Ecto neural progenitor cell (in vitro differentiated cells): ENCODE data around the gene POMT2.
"Not testable (repeated sequence)": the region's sequence is repeated elsewhere in the genome, so short reads cannot be mapped to it uniquely, and the experiment has no call there.

Experiments
- DNase-seq: peaks from one replicate; pipeline ENCODE4 v3.0.0-alpha.2; 2018; ENCODE audit warnings: low spot score

Gene POMT2

GRCh38 chr14:77320238-77320935, at the start of gene POMT2:
POMT2 (minus strand) TSS chr14:77320883; CDS start chr14:77320681, 202 bp downstream.
- peak; percentile 98 for DNase-seq

GRCh38 chr14:77369285-77369684, 48.6 kb upstream of the POMT2 start:
- DNase-seq, result no peak

GRCh38 chr14:77364146-77364545, 43.5 kb upstream of the POMT2 start:
- no peak for DNase-seq

DNA sequence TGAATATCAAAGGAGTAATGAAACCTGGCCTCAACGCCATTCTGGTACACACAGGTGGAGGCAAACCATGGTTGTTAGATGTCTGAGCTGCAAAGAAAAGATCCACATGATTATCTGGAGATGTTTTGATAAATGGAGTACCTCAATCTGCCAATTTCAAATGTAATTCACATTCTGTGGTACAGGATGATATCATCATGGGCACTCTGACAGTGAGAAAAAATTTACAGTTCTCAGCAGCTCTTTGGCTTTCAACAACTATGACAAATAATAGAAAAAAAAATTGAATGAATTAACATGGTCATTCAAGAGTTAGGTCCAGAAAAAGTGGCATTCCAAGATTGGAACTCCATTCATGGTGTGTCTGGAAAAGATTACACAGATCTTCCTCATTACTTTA, 38.9 kb upstream of the POMT2 start:
- no peak for DNase-seq

GRCh38 chr14:77356899-77357298, 36.2 kb upstream of the POMT2 start:
- no peak for DNase-seq

GRCh38 chr14:77355811-77356210, 35.1 kb upstream of the POMT2 start:
- no peak for DNase-seq

DNA sequence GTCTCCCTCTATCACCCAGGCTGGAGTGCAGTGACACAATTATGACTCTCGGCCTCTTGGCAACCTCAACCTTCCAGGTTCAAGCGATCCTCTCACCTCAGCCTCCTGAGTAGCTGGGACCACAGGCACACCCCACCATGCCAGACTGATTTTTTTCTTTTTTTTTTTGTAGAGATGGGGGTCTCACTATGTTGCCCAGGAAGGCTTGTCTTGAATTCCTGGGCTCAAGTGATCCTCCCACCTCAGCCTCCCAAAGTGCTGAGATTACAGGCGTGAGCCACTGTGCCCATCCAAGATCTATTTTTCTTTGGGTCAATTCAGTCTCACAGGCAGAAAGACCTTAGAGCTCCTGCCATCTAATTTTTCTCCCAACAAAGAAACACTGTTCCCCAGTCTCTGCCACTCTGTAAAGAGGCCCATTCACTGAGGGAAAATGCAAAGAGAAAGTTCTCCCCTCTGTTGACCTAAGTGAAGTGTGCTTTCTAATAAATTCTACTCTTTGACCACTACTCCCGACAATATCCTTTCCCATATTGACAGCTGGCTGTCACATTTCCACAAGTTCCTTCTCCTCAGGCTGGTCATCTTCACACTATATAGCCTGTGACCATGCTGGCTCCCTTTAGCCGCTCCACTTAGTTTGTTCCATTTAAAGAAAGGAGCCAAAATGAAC, 32.9 kb upstream of the POMT2 start:
- no peak for DNase-seq

DNA sequence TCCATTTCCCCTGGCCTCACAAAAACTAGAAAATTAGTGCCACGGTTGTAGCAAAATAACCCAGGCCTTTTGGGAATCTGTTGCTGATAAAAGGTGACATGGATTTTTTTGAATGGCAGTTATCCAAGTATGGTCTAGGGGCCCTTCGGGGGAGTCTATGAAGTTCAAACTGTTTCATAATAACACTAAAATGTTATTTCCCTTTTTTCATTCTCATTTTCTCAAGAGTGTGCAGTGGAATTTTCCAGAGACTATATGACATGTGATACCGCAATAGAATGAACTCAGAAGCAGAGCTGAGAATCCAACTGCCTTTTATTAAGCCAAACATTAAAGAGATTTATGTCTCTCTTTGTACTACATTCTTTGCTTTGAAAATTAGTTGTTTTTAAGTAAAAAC, 27.1 kb upstream of the POMT2 start:
- DNase-seq, result no peak

GRCh38 chr14:77346495-77346894, 25.8 kb upstream of the POMT2 start:
- no peak for DNase-seq

DNA sequence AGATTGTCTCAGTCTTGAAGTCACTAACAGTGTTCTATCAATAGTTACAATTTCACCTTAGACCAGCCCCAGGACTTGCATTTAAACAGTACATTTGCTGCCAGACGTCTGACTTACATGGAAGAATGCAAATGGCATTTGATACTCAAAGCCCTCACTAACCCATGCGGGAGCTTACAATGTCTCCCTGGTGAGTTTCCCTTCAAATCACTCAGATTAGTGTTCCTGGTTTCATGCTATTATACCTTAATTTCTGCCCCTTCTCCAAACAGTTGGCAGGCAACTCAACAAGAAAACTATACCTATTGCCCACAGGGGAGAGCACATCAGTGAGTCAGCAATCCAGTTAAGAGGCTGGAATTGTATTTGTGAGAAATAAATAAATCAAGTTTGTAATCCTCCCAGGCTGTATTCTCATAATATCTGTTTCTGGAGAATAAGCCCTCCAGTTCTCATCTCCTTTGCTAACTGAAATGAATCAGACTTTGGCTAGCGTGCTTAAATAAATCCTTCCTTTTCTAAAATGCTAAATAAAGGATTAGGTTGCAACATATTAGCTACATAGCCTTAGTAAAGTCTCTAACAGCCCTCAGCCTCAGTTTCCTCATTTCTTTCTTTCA, 23.8 kb upstream of the POMT2 start:
- DNase-seq, result no peak

- DNase-seq, result no peak
Observed at GRCh38 chr14:77343662-77344061, 23.0 kb upstream of the POMT2 start.

GRCh38 chr14:77342726-77343397, 22.2 kb upstream of the POMT2 start:
- DNase-seq, result no peak

DNA sequence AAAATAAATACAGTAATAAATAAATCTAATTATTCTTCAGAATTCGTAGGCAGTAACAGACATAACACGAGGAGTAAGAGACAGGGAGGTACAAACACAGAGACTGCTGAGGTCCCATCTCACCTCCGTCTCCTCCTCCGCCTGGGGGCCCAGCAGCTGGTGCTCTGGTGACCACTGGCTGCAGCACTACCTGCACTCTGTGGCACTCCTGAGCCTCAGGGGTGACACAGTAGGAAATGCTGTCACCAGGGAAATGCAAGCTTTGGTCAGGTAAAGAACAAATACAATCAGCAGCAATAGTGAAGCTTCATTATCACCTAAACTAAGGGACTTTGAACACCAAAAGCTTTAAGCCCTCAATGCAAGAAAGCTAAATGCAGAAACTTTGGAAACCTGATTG, 19.7 kb upstream of the POMT2 start:
- DNase-seq, result no peak

- no peak for DNase-seq
Observed at GRCh38 chr14:77339407-77339806, 18.7 kb upstream of the POMT2 start.

DNA sequence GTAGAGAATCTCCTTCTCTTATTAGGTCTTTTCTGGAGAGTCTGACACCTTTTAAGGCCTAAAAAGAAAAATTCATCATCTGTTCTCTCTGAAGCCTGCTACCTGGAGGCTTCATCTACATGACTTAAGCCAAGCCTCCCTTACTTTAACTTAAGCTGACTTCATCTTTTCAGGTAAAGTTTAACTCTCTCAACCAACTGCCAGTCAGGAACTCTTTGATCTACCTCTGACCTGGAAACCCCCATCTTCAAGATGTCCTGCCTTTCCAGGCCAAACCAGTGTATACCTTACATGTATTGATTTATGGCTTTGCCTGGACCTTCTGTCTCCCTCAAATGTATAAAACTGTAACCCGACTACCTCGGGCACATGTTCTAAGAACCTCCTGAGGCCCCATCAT, 17.6 kb upstream of the POMT2 start:
- no peak for DNase-seq

- DNase-seq, result no peak
Observed at GRCh38 chr14:77337880-77338279, 17.2 kb upstream of the POMT2 start.

- not testable (repeated sequence) for DNase-seq
Observed at GRCh38 chr14:77337255-77337654, 16.6 kb upstream of the POMT2 start.

GRCh38 chr14:77335576-77335975, 14.9 kb upstream of the POMT2 start:
- DNase-seq, result no peak

DNA sequence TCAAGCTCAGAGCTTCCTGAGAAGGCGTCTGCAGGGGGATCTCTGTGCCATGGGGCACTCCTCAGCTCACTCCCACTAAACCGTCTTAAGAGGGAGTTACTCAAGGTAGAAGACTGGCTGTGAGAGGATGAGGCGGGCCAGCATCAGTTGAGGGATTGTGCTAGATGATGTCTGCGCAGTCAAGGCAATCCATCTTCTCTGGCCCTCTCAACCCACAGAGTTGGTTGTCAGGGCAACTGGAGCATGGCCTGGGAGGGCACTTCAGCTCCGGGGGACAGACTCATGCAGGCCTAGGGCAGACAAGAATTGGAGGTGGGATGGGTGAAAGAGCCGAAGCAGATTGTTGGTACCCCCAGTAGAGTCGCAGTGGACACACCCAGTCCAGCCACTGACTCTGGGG, 9.2 kb upstream of the POMT2 start:
- DNase-seq, result no peak

DNA sequence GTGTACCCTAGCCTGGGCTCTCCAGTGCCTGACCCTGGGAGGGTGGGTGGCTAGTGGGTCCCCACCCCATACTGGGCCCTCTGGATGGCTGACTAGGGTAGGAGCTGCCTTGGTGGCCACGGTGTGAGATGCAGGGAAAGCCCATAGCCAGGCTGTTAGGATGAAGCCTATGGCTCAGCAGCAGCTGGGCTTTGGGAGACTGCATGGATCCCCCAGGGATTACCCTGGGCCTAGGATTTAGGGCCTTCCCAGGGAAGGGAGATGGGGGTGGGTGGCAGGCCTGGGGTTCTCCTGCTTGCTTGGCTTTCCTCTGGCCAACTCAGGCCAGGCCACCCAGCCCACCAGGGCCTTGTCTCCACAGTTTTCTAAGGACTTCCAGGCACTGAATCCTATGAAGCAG, 6.4 kb upstream of the POMT2 start:
- no peak for DNase-seq

- no peak for DNase-seq
Observed at GRCh38 chr14:77325746-77326094, 5.0 kb upstream of the POMT2 start.

GRCh38 chr14:77324816-77325745, 4.4 kb upstream of the POMT2 start:
- DNase-seq, result no peak
